Thyroid gland (tissue), 4 donors: ENCODE measurements around the gene C20orf144.

Source experiments
- CTCF ChIP-seq, 6 experiments: fragments of 200-600 bp in 3 of 6; fragments of 450-650 bp in 3 of 6; sonication (generic) in 3 of 6; IDR thresholded peaks; one replicate each; pipeline ENCODE4 v1.5.1; 2016 to 2019; ENCODE audit warnings: antibody characterized with exemption in 6 of 6, mild to moderate bottlenecking in 2 of 6, inconsistent platforms in 1 of 6, moderate library complexity in 1 of 6
- POLR2A ChIP-seq, 2 donors: fragments of 450-650 bp; IDR thresholded peaks; one replicate each; pipeline ENCODE4 v1.6.1; 2017; ENCODE audit warnings: antibody characterized with exemption in 2 of 2, mild to moderate bottlenecking in 2 of 2, moderate library complexity in 1 of 2

- TF ChIP-seq CTCF (IDR thresholded peaks at IDR 0.05) (no peak), POLR2A (IDR thresholded peaks at IDR 0.05) (no peak)
These were observed 48.7 kb downstream of the C20orf144 start for GRCh38 chr20:33710681-33711445.
